Keratinocyte (primary cell): ENCODE data around the gene APMAP. TPM values are rescaled to one million over a fixed set of nuclear protein-coding genes. Genes with fewer than 3 reads are reported as not detected.
"Not testable (repeated sequence)": the region's sequence is repeated elsewhere in the genome, so short reads cannot be mapped to it uniquely, and the experiment has no call there.

Experiments
- DNase-seq: peaks from one replicate; pipeline ENCODE4 v3.0.0-alpha.2; 2011; ENCODE audit warnings: low read depth, missing footprints, low spot score
- FAIRE-seq: peaks from 2 replicates; lab custom pipeline; 2011; peaks lifted over from hg19 to GRCh38; lab: Jason Lieb, UNC
- H2AFZ ChIP-seq: 2 replicates; pipeline ENCODE4 v1.6.0; 2012; ENCODE audit warnings: low read length, control low read depth, inconsistent platforms; ENCODE audit not compliant: control insufficient read depth
- H3K27ac ChIP-seq: 2 replicates; pipeline ENCODE4 v1.5.1; 2011; ENCODE audit warnings: low read length; ENCODE audit not compliant: control insufficient read depth, insufficient read depth
- H3K27me3 ChIP-seq: 3 replicates; pipeline ENCODE4 v1.6.0; 2011; ENCODE audit warnings: low read length; ENCODE audit not compliant: control insufficient read depth, insufficient read depth; ENCODE audit errors: extremely low read depth
- H3K36me3 ChIP-seq, 2 experiments: 2 replicates in 1 of 2; 3 replicates in 1 of 2; pipeline ENCODE4 v1.5.1; 2011; ENCODE audit warnings: low read length in 2 of 2, mild to moderate bottlenecking in 1 of 2; ENCODE audit not compliant: control insufficient read depth in 2 of 2, insufficient read depth in 2 of 2; ENCODE audit errors: extremely low read depth in 1 of 2
- H3K4me1 ChIP-seq: 3 replicates; pipeline ENCODE4 v1.5.1; 2011; ENCODE audit warnings: low read length; ENCODE audit not compliant: control insufficient read depth, insufficient read depth; ENCODE audit errors: extremely low read depth
- H3K4me2 ChIP-seq: 3 replicates; pipeline ENCODE4 v1.6.0; 2011; ENCODE audit warnings: low read depth, low read length; ENCODE audit not compliant: control insufficient read depth, insufficient read depth; ENCODE audit errors: extremely low read depth
- H3K4me3 ChIP-seq, 3 experiments: fragments of 200-600 bp in 1 of 3; sonication (generic) in 1 of 3; 2 replicates in 2 of 3; 3 replicates in 1 of 3; pipeline ENCODE4 v1.5.1; 2011 to 2016; ENCODE audit warnings: low read length in 3 of 3, mild to moderate bottlenecking in 3 of 3, control low read depth in 2 of 3, inconsistent platforms in 1 of 3, low read depth in 1 of 3, mixed read lengths in 1 of 3, mixed run types in 1 of 3, moderate library complexity in 1 of 3; ENCODE audit not compliant: control insufficient read depth in 2 of 3, insufficient read depth in 2 of 3; ENCODE audit errors: extremely low read depth in 1 of 3
- H3K79me2 ChIP-seq: 2 replicates; pipeline ENCODE4 v1.6.0; 2012; ENCODE audit warnings: low read length; ENCODE audit not compliant: control insufficient read depth, insufficient read depth
- H3K9ac ChIP-seq: 3 replicates; pipeline ENCODE4 v1.6.0; 2011; ENCODE audit warnings: low read length; ENCODE audit not compliant: control insufficient read depth, insufficient read depth; ENCODE audit errors: extremely low read depth
- H3K9me1 ChIP-seq: 3 replicates; pipeline ENCODE4 v1.6.0; 2011; ENCODE audit warnings: low read length; ENCODE audit not compliant: control insufficient read depth, insufficient read depth; ENCODE audit errors: extremely low read depth
- H3K9me3 ChIP-seq: 2 replicates; pipeline ENCODE4 v1.5.1; 2012; ENCODE audit warnings: low read depth, low read length; ENCODE audit not compliant: control insufficient read depth
- H4K20me1 ChIP-seq: 3 replicates; pipeline ENCODE4 v1.6.0; 2011; ENCODE audit warnings: low read length; ENCODE audit not compliant: control insufficient read depth, insufficient read depth; ENCODE audit errors: extremely low read depth
- dilution Hi-C: fragments of 300-500 bp; cut with MboI; formaldehyde crosslinking; loops from one replicate; pipeline ENCODE4 v1.7.0; 2020; ENCODE audit warnings: low sequenced_read_pairs; ENCODE audit not compliant: extremely low pct_ligation_motif_present
- polyA plus RNA-seq, 5 experiments: library from polyadenylated mRNA; depleted of rRNA in 3 of 5; stranded (reverse) in 3 of 5; stranded (forward) in 1 of 5; unstranded in 1 of 5; fragments of >200 nt; gene quantifications; 1 replicate in 1 of 5; 2 replicates in 3 of 5; 3 replicates in 1 of 5; pipeline versions ENCODE4 v1.2.1 to v1.2.3, GENCODE V29; 2011 to 2012; ENCODE audit warnings: missing spikeins in 2 of 5, low read depth in 1 of 5, low replicate concordance in 1 of 5
- TF ChIP-seq, protein P1 (sequence below), 3 experiments: IDR thresholded peaks in 1 of 3; conservative IDR thresholded peaks in 1 of 3; optimal IDR thresholded peaks in 1 of 3; 2 replicates in 2 of 3; 3 replicates in 1 of 3; pipeline versions ENCODE3 to v1.5.1; 2011; ENCODE audit warnings: low read length in 3 of 3, mild to moderate bottlenecking in 3 of 3, moderate library complexity in 2 of 3, control low read depth in 1 of 3, inconsistent platforms in 1 of 3; ENCODE audit not compliant: insufficient read depth in 2 of 3; ENCODE audit errors: extremely low read depth in 1 of 3

The APMAP gene
- polyA plus RNA-seq, 1 donor (not counting 4 experiments of a cell fraction or from before 2014, with no cell fraction given) = 48.9 TPM

DNA sequence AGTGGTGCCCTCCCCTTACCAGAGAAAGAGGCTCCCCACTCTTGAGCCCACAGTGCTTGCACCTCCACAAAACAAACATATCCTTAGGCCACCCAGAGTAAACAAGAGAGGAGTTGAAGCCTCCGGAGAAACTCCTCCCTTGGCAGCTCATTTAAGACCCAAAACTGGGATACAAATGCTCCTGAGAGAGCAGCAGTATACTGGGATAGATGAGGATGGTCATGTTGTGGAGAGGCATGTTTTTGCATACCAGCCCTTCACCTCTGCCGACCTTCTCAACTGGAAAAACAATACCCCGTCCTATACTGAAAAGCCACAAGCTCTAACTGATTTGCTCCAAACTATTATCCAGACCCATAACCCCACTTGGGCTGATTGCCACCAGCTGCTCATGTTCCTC lies 71.8 kb downstream of the APMAP start:
- DNase-seq, H3K27me3 ChIP-seq, H3K9me1 ChIP-seq, FAIRE-seq, H3K4me1 ChIP-seq, H3K9me3 ChIP-seq, H3K79me2 ChIP-seq, H4K20me1 ChIP-seq, H3K4me3 ChIP-seq, dilution Hi-C loops, H3K9ac ChIP-seq, H2AFZ ChIP-seq, H3K36me3 ChIP-seq, H3K27ac ChIP-seq, H3K4me2 ChIP-seq: not testable (repeated sequence)

DNA sequence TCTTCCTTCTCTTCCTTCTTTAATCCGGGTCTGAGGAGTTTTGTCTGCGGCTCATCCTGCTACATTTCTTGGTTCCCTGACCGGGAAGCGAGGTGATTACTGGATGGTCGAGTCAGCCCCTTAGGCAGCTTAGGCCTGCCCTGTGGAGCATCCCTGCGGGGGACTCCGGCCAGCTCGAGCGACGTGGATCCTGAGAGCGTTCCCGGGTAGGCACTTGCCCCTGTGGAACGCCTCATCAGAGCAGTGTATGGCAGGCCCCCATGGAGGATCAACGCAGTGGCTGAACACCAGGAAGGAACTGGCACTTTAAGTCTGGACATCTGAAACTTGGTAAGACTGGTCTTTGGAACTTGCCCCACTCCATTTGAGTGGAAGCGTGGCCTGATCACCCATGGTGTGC lies 72.9 kb downstream of the APMAP start:
- H3K4me3 ChIP-seq, dilution Hi-C loops, H3K27ac ChIP-seq, H3K36me3 ChIP-seq, H4K20me1 ChIP-seq, H2AFZ ChIP-seq, FAIRE-seq, H3K9me3 ChIP-seq, DNase-seq, H3K4me2 ChIP-seq, H3K4me1 ChIP-seq, H3K9me1 ChIP-seq, H3K79me2 ChIP-seq, H3K27me3 ChIP-seq, H3K9ac ChIP-seq: not testable (repeated sequence)

DNA sequence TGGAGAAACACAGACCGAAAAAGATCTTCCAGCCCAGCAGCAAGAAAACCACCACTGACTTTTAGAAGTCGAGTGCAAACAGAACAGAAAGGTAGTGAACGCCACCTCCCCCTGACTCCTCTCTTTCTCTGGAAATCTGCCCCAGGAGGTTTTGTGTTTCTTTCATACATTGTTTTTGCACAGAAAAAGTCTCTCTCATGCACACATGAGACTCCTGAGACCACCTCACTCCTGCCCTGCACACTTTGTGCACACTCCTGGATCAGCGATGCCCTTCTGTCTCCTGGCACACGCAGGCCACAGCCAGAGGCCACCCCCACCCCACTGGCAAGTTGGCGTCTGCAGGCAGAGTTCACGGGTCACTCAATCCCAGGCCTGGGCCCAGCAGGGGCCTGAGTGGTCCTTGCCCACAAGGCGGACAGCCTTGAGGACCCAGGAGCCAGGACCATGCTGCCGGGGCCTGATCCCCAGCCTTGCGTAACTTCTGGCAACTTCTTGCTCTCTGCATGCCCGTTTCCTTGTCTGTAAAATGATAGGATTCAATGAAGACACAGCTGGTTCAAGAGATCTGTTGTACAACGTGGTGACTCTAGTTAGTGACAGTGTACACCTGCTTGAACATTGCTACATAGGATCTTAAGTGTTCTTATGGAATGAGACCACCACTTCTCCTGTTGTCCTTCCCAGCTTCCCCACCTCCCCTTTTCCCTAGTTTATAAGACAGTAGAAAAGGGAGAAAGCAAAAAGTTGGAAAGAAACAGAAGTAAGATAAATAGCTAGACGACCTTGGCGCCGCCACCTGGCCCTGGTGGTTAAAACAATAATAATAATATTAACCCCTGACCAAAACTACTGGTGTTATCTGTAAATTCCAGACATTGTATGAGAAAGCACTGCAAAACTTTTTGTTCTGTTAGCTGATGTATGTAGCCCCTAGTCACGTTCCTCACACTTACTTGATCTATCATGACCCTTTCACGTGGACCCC lies 73.7 kb downstream of the APMAP start:
- FAIRE-seq = no peak
- H3K27me3 ChIP-seq = no peaks in the 10 kb centered on the region
- H3K4me2 ChIP-seq = no peak overlapping the region
- H4K20me1 ChIP-seq = no peaks in the 10 kb centered on the region
- H3K9me3 ChIP-seq = no peaks in the 10 kb centered on the region
- TF ChIP-seq, protein P1, sequence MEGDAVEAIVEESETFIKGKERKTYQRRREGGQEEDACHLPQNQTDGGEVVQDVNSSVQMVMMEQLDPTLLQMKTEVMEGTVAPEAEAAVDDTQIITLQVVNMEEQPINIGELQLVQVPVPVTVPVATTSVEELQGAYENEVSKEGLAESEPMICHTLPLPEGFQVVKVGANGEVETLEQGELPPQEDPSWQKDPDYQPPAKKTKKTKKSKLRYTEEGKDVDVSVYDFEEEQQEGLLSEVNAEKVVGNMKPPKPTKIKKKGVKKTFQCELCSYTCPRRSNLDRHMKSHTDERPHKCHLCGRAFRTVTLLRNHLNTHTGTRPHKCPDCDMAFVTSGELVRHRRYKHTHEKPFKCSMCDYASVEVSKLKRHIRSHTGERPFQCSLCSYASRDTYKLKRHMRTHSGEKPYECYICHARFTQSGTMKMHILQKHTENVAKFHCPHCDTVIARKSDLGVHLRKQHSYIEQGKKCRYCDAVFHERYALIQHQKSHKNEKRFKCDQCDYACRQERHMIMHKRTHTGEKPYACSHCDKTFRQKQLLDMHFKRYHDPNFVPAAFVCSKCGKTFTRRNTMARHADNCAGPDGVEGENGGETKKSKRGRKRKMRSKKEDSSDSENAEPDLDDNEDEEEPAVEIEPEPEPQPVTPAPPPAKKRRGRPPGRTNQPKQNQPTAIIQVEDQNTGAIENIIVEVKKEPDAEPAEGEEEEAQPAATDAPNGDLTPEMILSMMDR (optimal IDR thresholded peaks at IDR 0.05 in 1 of 3, IDR thresholded peaks at IDR 0.05 in 1 of 3, conservative IDR thresholded peaks at IDR 0.05 in 1 of 3; ENCODE audit: extremely low read depth in 1 of 3, insufficient read depth in 2 of 3, low read length in 3 of 3) = no peak
- no peak overlapping the region for H3K4me3 ChIP-seq
- H3K9ac ChIP-seq = no peak overlapping the region
- no peaks in the 10 kb centered on the region for H3K4me1 ChIP-seq
- no peak for DNase-seq
- H3K36me3 ChIP-seq = no peaks in the 10 kb centered on the region
- no peak overlapping the region for H3K27ac ChIP-seq
- H3K79me2 ChIP-seq = no peaks in the 10 kb centered on the region
- H3K9me1 ChIP-seq = no peaks in the 10 kb centered on the region
- H2AFZ ChIP-seq = no peak overlapping the region
- dilution Hi-C loops = no loop called here
